Measurements from ENCODE around the gene CHTF18. TPM values are rescaled to one million over a fixed set of nuclear protein-coding genes. Genes with fewer than 3 reads are reported as not detected.

CHTF18 gene
- total RNA-seq, 1 donor from 2014 or later = 56.8 TPM

- no peak overlapping the region for H3K4me3 Mint-ChIP-seq (ENCODE audit: unreplicated experiment)
- no peak for DNase-seq (ENCODE audit: low spot score)
- H3K4me1 Mint-ChIP-seq (ENCODE audit: unreplicated experiment) = no peaks in the 10 kb centered on the region
- no peak overlapping the region for H3K27ac Mint-ChIP-seq (ENCODE audit: unreplicated experiment)
- no peak for TF ChIP-seq CTCF (IDR thresholded peaks at IDR 0.05; ENCODE audit: unreplicated experiment)
- no peaks in the 10 kb centered on the region for H3K9me3 Mint-ChIP-seq (ENCODE audit: unreplicated experiment)
- H3K36me3 Mint-ChIP-seq (ENCODE audit: low read depth, unreplicated experiment) = no peaks in the 10 kb centered on the region
- H3K27me3 Mint-ChIP-seq (ENCODE audit: unreplicated experiment) = peaks cover 10% of the 10 kb centered on the region
Measured at GRCh38 chr16:777826-778225, 10.6 kb upstream of the CHTF18 start.

GRCh38 chr16:778447-778846, 10.0 kb upstream of the CHTF18 start:
- DNase-seq (ENCODE audit: low spot score) = no peak
- Mint-ChIP-seq H3K27ac (ENCODE audit: unreplicated experiment) (no peak overlapping the region), H3K9me3 (ENCODE audit: unreplicated experiment) (no peaks in the 10 kb centered on the region), H3K4me3 (ENCODE audit: unreplicated experiment) (no peak overlapping the region), H3K36me3 (ENCODE audit: low read depth, unreplicated experiment) (no peaks in the 10 kb centered on the region), H3K4me1 (ENCODE audit: unreplicated experiment) (no peaks in the 10 kb centered on the region), H3K27me3 (ENCODE audit: unreplicated experiment) (peaks cover 12% of the 10 kb centered on the region)
- TF ChIP-seq CTCF (IDR thresholded peaks at IDR 0.05; ENCODE audit: unreplicated experiment) = no peak

- Mint-ChIP-seq H3K4me1 (ENCODE audit: unreplicated experiment) (no peaks in the 10 kb centered on the region), H3K27ac (ENCODE audit: unreplicated experiment) (no peak overlapping the region), H3K27me3 (ENCODE audit: unreplicated experiment) (peaks cover 8% of the 10 kb centered on the region), H3K36me3 (ENCODE audit: low read depth, unreplicated experiment) (no peaks in the 10 kb centered on the region), H3K4me3 (ENCODE audit: unreplicated experiment) (no peak overlapping the region), H3K9me3 (ENCODE audit: unreplicated experiment) (no peaks in the 10 kb centered on the region)
- no peak for DNase-seq (ENCODE audit: low spot score)
- TF ChIP-seq CTCF (IDR thresholded peaks at IDR 0.05; ENCODE audit: unreplicated experiment) = no peak
Measured at GRCh38 chr16:778909-779527, 9.4 kb upstream of the CHTF18 start.

- H3K4me1 Mint-ChIP-seq (ENCODE audit: unreplicated experiment) = no peaks in the 10 kb centered on the region
- no peak for TF ChIP-seq CTCF (IDR thresholded peaks at IDR 0.05; ENCODE audit: unreplicated experiment)
- peaks cover 8% of the 10 kb centered on the region for H3K27me3 Mint-ChIP-seq (ENCODE audit: unreplicated experiment)
- H3K4me3 Mint-ChIP-seq (ENCODE audit: unreplicated experiment) = no peak overlapping the region
- H3K27ac Mint-ChIP-seq (ENCODE audit: unreplicated experiment) = no peak overlapping the region
- no peaks in the 10 kb centered on the region for H3K36me3 Mint-ChIP-seq (ENCODE audit: low read depth, unreplicated experiment)
- H3K9me3 Mint-ChIP-seq (ENCODE audit: unreplicated experiment) = no peaks in the 10 kb centered on the region
- no peak for DNase-seq (ENCODE audit: low spot score)
Measured at GRCh38 chr16:779561-779960, 8.9 kb upstream of the CHTF18 start.

GRCh38 chr16:780296-780695, 8.1 kb upstream of the CHTF18 start:
- no peak for TF ChIP-seq CTCF (IDR thresholded peaks at IDR 0.05; ENCODE audit: unreplicated experiment)
- DNase-seq (ENCODE audit: low spot score) = no peak
- Mint-ChIP-seq H3K36me3 (ENCODE audit: low read depth, unreplicated experiment) (no peaks in the 10 kb centered on the region), H3K27me3 (ENCODE audit: unreplicated experiment) (peaks cover 10% of the 10 kb centered on the region), H3K4me1 (ENCODE audit: unreplicated experiment) (no peaks in the 10 kb centered on the region), H3K9me3 (ENCODE audit: unreplicated experiment) (no peaks in the 10 kb centered on the region), H3K27ac (ENCODE audit: unreplicated experiment) (no peak overlapping the region), H3K4me3 (ENCODE audit: unreplicated experiment) (peak overlapping the region; percentile 37)
